ENCODE results near the gene TSPAN10. TPM values are rescaled to one million over a fixed set of nuclear protein-coding genes. Genes with fewer than 3 reads are reported as not detected.

Gene TSPAN10
- total and polyA plus RNA-seq, 2 of the 13 experiments (the other 11 are each of a cell fraction or from before 2014, with no cell fraction given), result 0.54 to 0.75 TPM

DNA sequence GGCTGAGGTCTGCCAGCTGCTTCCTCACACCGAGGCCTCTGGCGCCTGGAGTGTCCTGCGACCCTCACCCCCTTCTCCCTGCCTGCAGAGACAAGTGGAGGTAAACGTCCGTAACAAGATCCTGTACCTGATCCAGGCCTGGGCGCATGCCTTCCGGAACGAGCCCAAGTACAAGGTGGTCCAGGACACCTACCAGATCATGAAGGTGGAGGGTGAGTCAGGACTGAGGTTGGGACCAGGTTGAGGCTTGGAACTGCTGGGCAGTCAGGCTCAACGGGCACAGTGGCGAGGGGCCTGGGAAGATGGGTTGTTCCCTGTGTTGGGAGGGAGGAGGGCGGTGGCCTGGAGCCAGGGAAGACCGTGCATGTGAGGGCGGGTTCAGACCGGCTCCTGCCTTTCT, 51.6 kb downstream of the TSPAN10 start:
- Histone ChIP-seq H3K27me3 (ENCODE audit: control insufficient read depth in 1 of 2, insufficient read depth in 2 of 2, low read length in 2 of 2) (no peaks in the 10 kb centered on the region; a peak in 2 of 5 replicates), H3K4me3 (replicated peaks in 1 of 3; ENCODE audit: insufficient read depth in 1 of 3, low read depth in 2 of 3, low read length in 3 of 3) (no peak overlapping the region), H3K79me2 (ENCODE audit: insufficient read depth, low read length) (peaks cover 22% of the 10 kb centered on the region), H3K4me2 (ENCODE audit: low read depth, low read length) (no peak overlapping the region), H3K9ac (ENCODE audit: insufficient read depth, low read depth, low read length) (no peak overlapping the region), H4K20me1 (ENCODE audit: insufficient read depth, low read length) (no peaks in the 10 kb centered on the region), H3K9me3 (ENCODE audit: low read length) (no peaks in the 10 kb centered on the region), H3K27ac (ENCODE audit: extremely low read length, insufficient read depth, low read length) (no peak overlapping the region), H3K36me3 (replicated peaks in 1 of 2; ENCODE audit: control insufficient read depth in 1 of 2, insufficient read depth in 2 of 2, low read length in 2 of 2) (peaks cover 58 to 78% of the 10 kb centered on the region in 2 experiments; a peak in 4 of 5 replicates), H3K4me1 (ENCODE audit: insufficient read depth, low read length) (peaks cover 17% of the 10 kb centered on the region), H2AFZ (ENCODE audit: low read length) (no peak overlapping the region)
- in situ Hi-C loops (cut with HindIII; ENCODE audit: extremely low pct_ligation_motif_present, low pct_unique_long_range_greater_than_20kb), result no loop called here
- no peak for ATAC-seq
- intact Hi-C loops (cut with micrococcal nuclease; ENCODE audit: unreplicated experiment), result no loop called here
- ChIA-PET CTCF (ENCODE audit: low intra/inter-chr PET ratio, low total read pairs) (no interaction called here), POLR2A (no interaction called here)
- TF ChIP-seq, protein P1, sequence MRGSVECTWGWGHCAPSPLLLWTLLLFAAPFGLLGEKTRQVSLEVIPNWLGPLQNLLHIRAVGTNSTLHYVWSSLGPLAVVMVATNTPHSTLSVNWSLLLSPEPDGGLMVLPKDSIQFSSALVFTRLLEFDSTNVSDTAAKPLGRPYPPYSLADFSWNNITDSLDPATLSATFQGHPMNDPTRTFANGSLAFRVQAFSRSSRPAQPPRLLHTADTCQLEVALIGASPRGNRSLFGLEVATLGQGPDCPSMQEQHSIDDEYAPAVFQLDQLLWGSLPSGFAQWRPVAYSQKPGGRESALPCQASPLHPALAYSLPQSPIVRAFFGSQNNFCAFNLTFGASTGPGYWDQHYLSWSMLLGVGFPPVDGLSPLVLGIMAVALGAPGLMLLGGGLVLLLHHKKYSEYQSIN (CRISPR knock-in tag; IDR thresholded peaks at IDR 0.05; ENCODE audit: borderline replicate concordance), result no peak
- TF ChIP-seq, protein P2, sequence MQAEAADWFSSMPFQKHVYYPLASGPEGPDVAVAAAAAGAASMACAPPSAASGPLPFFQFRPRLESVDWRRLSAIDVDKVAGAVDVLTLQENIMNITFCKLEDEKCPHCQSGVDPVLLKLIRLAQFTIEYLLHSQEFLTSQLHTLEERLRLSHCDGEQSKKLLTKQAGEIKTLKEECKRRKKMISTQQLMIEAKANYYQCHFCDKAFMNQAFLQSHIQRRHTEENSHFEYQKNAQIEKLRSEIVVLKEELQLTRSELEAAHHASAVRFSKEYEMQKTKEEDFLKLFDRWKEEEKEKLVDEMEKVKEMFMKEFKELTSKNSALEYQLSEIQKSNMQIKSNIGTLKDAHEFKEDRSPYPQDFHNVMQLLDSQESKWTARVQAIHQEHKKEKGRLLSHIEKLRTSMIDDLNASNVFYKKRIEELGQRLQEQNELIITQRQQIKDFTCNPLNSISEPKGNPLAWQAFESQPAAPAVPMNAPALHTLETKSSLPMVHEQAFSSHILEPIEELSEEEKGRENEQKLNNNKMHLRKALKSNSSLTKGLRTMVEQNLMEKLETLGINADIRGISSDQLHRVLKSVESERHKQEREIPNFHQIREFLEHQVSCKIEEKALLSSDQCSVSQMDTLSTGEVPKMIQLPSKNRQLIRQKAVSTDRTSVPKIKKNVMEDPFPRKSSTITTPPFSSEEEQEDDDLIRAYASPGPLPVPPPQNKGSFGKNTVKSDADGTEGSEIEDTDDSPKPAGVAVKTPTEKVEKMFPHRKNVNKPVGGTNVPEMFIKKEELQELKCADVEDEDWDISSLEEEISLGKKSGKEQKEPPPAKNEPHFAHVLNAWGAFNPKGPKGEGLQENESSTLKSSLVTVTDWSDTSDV (CRISPR knock-in tag; IDR thresholded peaks at IDR 0.05), result no peak
- TF ChIP-seq NFIB (CRISPR knock-in tag; IDR thresholded peaks at IDR 0.05; ENCODE audit: borderline replicate concordance), result no peak
- TF ChIP-seq, protein P3, sequence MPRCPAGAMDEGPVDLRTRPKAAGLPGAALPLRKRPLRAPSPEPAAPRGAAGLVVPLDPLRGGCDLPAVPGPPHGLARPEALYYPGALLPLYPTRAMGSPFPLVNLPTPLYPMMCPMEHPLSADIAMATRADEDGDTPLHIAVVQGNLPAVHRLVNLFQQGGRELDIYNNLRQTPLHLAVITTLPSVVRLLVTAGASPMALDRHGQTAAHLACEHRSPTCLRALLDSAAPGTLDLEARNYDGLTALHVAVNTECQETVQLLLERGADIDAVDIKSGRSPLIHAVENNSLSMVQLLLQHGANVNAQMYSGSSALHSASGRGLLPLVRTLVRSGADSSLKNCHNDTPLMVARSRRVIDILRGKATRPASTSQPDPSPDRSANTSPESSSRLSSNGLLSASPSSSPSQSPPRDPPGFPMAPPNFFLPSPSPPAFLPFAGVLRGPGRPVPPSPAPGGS (CRISPR knock-in tag; IDR thresholded peaks at IDR 0.05), result no peak
- TF ChIP-seq ZNF605 (CRISPR knock-in tag; IDR thresholded peaks at IDR 0.05), result no peak
- no peak for TF ChIP-seq SAP130 (CRISPR knock-in tag; IDR thresholded peaks at IDR 0.05; ENCODE audit: low read depth)
- no peak for TF ChIP-seq ZNF343 (CRISPR knock-in tag; IDR thresholded peaks at IDR 0.05)
- BruUV-seq (replicated peaks), result no TSS peak
- over 99% methylated on average over 12 of the region's 14 CpGs for WGBS (ENCODE audit: low lambda C conversion rate)
- no peak for DNase-seq (ENCODE audit: low spot score)
- FAIRE-seq, result no peak

Data from HepG2 (cell line).